K562 (cell line): ENCODE measurements around the gene MARK4. TPM values are rescaled to one million over a fixed set of nuclear protein-coding genes. Genes with fewer than 3 reads are reported as not detected.

ENCODE experiments used
- GATA2 ChIP-seq: sonication (generic); formaldehyde crosslinking; IDR thresholded peaks from 2 replicates; pipeline ENCODE4 v1.4.0; 2020; ENCODE audit warnings: mild to moderate bottlenecking, missing genetic modification reagents
- KDM1A ChIP-seq, 2 experiments: fragments of 450-650 bp; IDR thresholded peaks; 2 replicates each; pipeline ENCODE4 v1.6.1; 2016; ENCODE audit warnings: mild to moderate bottlenecking in 2 of 2
- MTA3 ChIP-seq: fragments of 450-650 bp; formaldehyde crosslinking; IDR thresholded peaks from 2 replicates; pipeline ENCODE4 v1.6.1; 2017; ENCODE audit warnings: mild to moderate bottlenecking, borderline replicate concordance
- NCOR1 ChIP-seq: fragments of 450-650 bp; IDR thresholded peaks from 2 replicates; pipeline ENCODE4 v1.6.1; 2016; ENCODE audit warnings: mild to moderate bottlenecking, moderate library complexity
- NFATC3 ChIP-seq: fragments of 450-650 bp; IDR thresholded peaks from 2 replicates; pipeline ENCODE4 v1.6.1; 2017; ENCODE audit warnings: mild to moderate bottlenecking
- RBM22 ChIP-seq: fragments of 200-400 bp; formaldehyde crosslinking; IDR thresholded peaks from 2 replicates; pipeline ENCODE4 v1.6.1; 2018; ENCODE audit warnings: low read length, low read depth; ENCODE audit not compliant: poor library complexity, severe bottlenecking
- ZKSCAN3 ChIP-seq: fragments of 250-450 bp; sonication (Bioruptor Pico); IDR thresholded peaks from 2 replicates; pipeline ENCODE4 v1.4.0; 2020
- ZNF407 ChIP-seq: fragments of 450-650 bp; IDR thresholded peaks from 2 replicates; pipeline ENCODE4 v1.6.1; 2016; ENCODE audit warnings: low read depth
- polyA plus RNA-seq, 8 experiments: library from polyadenylated mRNA; depleted of rRNA in 4 of 8; stranded (reverse) in 5 of 8; unstranded in 3 of 8; fragments of >200 nt; fragmentation: Nextera tagmentation in 2 of 8; fragmentation: Illumina TruSeq in 1 of 8; extraction: Ambion mirVana in 2 of 8; extraction: Trizol in 1 of 8; gene quantifications; 2 replicates each; pipeline versions ENCODE4 v1.2.1 to v1.2.3, GENCODE V29; 2011 to 2014; ENCODE audit warnings: inconsistent platforms in 1 of 8, missing spikeins in 1 of 8
- total RNA-seq, 7 experiments: library from RNA; depleted of rRNA in 6 of 7; stranded (reverse); fragments of >200 nt in 6 of 7; fragmentation: Illumina TruSeq in 2 of 7; extraction: Trizol in 2 of 7; gene quantifications; 2 replicates each; pipeline versions ENCODE4 v1.2.1 to v1.2.3, GENCODE V29; 2011 to 2021; ENCODE audit warnings: low replicate concordance in 1 of 7
- TF ChIP-seq, protein P1 (sequence below): fragments of 450-650 bp; IDR thresholded peaks from 2 replicates; pipeline ENCODE4 v1.6.1; 2016; ENCODE audit warnings: borderline replicate concordance
- TF ChIP-seq, protein P2 (sequence below): sonication (generic); formaldehyde crosslinking; IDR thresholded peaks from 2 replicates; pipeline ENCODE4 v1.8.0; 2023; ENCODE audit warnings: mild to moderate bottlenecking, missing genetic modification reagents

The MARK4 gene
- total and polyA plus RNA-seq, 9 of the 15 experiments (the other 6 are each of a cell fraction or from before 2014, with no cell fraction given) = 0.52 to 29.4 (median 8.6) TPM

DNA sequence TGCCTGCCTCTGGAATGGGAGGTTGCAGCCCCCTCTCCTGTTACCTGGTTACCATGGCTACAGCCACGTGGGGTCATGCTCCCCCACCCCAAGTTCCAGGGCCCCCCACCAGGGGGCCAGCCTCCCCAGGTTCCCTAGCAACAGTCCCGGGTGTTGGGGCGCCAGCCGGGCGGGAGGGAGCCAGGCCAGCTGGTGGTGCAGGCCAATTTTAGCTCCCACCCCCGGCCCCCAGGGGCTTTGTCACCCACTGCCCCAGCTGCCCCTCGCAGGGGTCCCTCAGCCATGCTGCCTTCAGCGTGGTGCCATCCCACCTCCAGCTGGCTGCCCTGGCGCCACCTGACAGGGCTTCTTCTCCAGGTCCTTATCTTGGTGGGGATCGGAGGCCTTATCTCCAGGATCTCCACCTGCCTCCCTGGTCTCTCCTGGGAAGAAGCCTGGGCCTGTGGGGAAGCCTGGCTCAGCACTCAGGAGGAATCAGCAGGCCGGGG lies 3.0 kb downstream of the MARK4 start (continued):
- no peak for TF ChIP-seq MTA3
- TF ChIP-seq NCOR1 = no peak
- peak; percentile 76 for TF ChIP-seq GATA2 (CRISPR knock-in tag)
- peak; percentile 63 for TF ChIP-seq RBM22
- TF ChIP-seq KDM1A (IDR thresholded peaks at IDR 0.05) = no peak
- TF ChIP-seq ZNF407 = no peak
- TF ChIP-seq, protein P1, sequence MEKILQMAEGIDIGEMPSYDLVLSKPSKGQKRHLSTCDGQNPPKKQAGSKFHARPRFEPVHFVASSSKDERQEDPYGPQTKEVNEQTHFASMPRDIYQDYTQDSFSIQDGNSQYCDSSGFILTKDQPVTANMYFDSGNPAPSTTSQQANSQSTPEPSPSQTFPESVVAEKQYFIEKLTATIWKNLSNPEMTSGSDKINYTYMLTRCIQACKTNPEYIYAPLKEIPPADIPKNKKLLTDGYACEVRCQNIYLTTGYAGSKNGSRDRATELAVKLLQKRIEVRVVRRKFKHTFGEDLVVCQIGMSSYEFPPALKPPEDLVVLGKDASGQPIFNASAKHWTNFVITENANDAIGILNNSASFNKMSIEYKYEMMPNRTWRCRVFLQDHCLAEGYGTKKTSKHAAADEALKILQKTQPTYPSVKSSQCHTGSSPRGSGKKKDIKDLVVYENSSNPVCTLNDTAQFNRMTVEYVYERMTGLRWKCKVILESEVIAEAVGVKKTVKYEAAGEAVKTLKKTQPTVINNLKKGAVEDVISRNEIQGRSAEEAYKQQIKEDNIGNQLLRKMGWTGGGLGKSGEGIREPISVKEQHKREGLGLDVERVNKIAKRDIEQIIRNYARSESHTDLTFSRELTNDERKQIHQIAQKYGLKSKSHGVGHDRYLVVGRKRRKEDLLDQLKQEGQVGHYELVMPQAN = no peak
- no peak for TF ChIP-seq NFATC3
- TF ChIP-seq ZKSCAN3 (CRISPR knock-in tag) = no peak
- TF ChIP-seq, protein P2, sequence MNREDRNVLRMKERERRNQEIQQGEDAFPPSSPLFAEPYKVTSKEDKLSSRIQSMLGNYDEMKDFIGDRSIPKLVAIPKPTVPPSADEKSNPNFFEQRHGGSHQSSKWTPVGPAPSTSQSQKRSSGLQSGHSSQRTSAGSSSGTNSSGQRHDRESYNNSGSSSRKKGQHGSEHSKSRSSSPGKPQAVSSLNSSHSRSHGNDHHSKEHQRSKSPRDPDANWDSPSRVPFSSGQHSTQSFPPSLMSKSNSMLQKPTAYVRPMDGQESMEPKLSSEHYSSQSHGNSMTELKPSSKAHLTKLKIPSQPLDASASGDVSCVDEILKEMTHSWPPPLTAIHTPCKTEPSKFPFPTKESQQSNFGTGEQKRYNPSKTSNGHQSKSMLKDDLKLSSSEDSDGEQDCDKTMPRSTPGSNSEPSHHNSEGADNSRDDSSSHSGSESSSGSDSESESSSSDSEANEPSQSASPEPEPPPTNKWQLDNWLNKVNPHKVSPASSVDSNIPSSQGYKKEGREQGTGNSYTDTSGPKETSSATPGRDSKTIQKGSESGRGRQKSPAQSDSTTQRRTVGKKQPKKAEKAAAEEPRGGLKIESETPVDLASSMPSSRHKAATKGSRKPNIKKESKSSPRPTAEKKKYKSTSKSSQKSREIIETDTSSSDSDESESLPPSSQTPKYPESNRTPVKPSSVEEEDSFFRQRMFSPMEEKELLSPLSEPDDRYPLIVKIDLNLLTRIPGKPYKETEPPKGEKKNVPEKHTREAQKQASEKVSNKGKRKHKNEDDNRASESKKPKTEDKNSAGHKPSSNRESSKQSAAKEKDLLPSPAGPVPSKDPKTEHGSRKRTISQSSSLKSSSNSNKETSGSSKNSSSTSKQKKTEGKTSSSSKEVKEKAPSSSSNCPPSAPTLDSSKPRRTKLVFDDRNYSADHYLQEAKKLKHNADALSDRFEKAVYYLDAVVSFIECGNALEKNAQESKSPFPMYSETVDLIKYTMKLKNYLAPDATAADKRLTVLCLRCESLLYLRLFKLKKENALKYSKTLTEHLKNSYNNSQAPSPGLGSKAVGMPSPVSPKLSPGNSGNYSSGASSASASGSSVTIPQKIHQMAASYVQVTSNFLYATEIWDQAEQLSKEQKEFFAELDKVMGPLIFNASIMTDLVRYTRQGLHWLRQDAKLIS (CRISPR knock-in tag) = no peak
